Measurements from ENCODE around the gene VAMP3. TPM values are rescaled to one million over a fixed set of nuclear protein-coding genes. Genes with fewer than 3 reads are reported as not detected.

The VAMP3 gene
- total RNA-seq, 4 donors from 2014 or later = 64.4 to 133 (median 88.7) TPM

DNA sequence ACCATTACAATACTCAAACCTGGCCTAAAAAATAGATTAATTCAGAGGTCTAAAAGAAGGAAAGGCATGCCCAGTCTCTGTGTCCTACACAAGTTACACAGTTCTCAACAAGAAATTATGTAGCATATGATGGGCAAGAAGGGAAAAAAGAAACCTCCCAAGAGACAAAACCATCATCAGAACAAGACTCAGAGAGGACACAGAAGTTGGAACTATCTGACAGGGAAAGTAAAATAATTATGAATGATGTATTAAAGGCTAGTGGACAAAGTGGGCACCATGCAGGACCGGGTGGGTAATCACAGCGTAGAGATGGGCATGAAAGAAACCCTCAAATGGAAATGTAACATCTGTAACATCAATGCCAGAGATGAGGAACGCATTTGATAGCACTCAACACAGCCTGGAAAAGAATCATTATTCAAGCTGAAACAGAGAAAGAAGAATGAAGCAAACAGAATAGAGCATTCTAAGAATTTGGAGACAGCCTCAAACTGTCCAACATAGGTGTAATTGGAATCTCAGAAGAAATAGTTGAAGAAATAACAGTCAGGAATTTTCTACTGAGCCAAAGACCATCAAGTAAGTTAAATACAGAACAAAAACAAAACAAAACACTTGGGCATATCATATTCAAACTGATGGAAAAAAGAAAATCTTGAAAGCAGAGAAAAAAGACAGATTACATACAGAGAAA lies 42.7 kb downstream of the VAMP3 start:
- no peak overlapping the region for H3K4me3 ChIP-seq (ENCODE audit: low read depth, poor library complexity, severe bottlenecking)
- intact Hi-C loops (cut with DNase I; ENCODE audit: low total_unique reads) = no loop called here
- WGBS, 2 donors = 99% methylated on average over 3 of the region's 3 CpGs
- no peak for DNase-seq (ENCODE audit: low spot score in 2 of 2)
- no peak for TF ChIP-seq POLR2A (IDR thresholded peaks at IDR 0.05)
- TF ChIP-seq, protein P1, sequence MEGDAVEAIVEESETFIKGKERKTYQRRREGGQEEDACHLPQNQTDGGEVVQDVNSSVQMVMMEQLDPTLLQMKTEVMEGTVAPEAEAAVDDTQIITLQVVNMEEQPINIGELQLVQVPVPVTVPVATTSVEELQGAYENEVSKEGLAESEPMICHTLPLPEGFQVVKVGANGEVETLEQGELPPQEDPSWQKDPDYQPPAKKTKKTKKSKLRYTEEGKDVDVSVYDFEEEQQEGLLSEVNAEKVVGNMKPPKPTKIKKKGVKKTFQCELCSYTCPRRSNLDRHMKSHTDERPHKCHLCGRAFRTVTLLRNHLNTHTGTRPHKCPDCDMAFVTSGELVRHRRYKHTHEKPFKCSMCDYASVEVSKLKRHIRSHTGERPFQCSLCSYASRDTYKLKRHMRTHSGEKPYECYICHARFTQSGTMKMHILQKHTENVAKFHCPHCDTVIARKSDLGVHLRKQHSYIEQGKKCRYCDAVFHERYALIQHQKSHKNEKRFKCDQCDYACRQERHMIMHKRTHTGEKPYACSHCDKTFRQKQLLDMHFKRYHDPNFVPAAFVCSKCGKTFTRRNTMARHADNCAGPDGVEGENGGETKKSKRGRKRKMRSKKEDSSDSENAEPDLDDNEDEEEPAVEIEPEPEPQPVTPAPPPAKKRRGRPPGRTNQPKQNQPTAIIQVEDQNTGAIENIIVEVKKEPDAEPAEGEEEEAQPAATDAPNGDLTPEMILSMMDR (IDR thresholded peaks at IDR 0.05) = no peak

DNA sequence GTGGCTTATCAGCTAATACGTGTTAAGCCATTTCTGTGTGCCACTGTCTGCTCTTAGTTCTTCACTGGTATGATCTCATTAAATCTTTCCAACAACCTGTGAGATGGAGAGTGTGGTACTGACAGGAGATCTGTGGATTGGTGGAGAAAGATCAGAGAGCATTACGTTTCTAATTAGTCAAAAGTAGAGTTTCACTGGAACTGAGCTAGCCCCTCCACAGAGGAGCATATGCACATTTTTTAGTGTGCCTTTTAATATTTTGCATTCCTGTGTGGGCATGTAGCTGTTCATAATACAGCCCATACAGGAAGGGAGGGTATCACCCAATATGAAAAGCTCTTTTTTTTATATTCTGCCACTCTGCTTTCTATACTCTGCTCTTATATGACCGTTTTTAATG lies 50.2 kb downstream of the VAMP3 start:
- no peak overlapping the region for H3K4me3 ChIP-seq (ENCODE audit: low read depth, poor library complexity, severe bottlenecking)
- TF ChIP-seq, protein P1 (IDR thresholded peaks at IDR 0.05) = no peak
- no peak for TF ChIP-seq POLR2A (IDR thresholded peaks at IDR 0.05)
- no peak for DNase-seq (ENCODE audit: low spot score in 2 of 2)
- intact Hi-C loops (cut with DNase I; ENCODE audit: low total_unique reads) = no loop called here
- 70 to 82% methylated on average over 3 of the region's 3 CpGs for WGBS, 2 donors

DNA sequence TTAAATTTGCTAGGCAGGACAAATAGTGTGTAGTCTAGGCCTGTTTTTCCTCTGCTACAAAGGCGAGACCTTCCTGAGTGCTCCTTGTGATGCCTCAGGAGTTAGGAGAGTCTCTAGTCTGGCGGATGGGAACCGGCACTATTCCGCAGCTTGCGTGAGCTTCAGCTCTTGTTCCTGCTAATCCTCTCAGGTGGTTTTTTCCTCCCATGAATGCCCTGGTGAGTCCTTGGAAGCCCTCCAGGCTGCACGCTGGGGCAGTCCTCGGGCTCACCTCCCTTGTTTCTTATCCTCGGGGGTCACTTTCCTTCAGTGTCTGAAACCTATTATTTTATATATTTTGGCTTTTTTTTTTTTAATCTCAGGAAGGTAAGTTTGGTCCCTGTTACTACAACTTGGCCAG lies 53.6 kb downstream of the VAMP3 start:
- intact Hi-C loops (cut with DNase I; ENCODE audit: low total_unique reads) = no loop called here
- TF ChIP-seq POLR2A (IDR thresholded peaks at IDR 0.05) = no peak
- TF ChIP-seq, protein P1 (IDR thresholded peaks at IDR 0.05) = no peak
- DNase-seq (ENCODE audit: low spot score in 2 of 2) = no peak
- whole genome bisulfite sequencing, 2 donors = 93 to 94% methylated on average over 8 of the region's 8 CpGs
- no peak overlapping the region for H3K4me3 ChIP-seq (ENCODE audit: low read depth, poor library complexity, severe bottlenecking)

DNA sequence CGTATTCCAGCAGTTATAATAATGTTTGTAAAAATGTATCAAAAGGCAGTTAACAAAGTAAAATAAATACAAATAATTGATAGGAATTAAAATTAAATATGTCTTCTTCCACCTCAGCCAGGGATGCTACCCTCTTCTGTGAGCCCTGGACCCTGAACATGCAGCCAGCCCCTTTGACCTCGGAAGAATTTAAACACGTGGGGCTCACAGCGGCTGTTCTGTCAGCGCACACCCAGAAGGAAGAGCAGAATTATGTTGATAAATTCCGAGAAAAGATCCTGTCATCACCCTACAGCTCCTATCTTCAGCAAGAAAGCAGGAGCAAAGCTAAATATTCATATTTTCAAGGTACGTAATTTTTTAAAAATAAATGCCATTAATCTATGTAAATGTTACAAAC lies 55.3 kb downstream of the VAMP3 start:
- intact Hi-C loops (cut with DNase I; ENCODE audit: low total_unique reads) = no loop called here
- 85 to 88% methylated on average over 7 of the region's 7 CpGs for WGBS, 2 donors

DNA sequence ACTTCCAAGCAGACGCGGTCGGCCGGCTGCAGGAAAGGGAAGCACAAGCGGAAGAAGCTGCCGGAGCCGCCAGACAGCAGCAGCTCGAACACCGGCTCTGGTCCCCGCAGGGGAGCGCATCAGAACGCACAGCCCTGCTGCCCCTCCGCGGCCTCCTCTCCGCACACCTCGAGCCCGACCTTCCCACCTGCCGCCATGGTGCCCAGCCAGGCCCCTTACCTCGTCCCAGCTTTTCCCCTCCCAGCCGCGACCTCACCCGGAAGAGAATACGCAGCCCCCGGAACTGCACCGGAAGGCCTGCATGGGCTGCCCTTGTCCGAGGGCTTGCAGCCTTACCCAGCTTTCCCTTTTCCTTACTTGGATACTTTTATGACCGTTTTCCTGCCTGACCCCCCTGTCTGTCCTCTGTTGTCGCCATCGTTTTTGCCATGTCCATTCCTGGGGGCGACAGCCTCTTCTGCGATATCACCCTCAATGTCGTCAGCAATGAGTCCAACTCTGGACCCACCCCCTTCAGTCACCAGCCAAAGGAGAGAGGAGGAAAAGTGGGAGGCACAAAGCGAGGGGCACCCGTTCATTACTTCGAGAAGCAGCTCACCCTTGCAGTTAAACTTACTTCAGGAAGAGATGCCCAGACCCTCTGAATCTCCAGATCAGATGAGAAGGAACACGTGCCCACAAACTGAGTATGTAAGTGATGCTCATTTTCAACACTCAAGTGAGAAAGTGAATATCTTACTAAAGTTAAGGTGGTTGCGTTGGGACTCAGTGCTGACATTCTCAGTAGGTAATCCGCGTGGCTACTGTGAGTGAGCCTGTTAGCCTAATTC lies 56.2 kb downstream of the VAMP3 start:
- 83 to 90% methylated on average over 39 of the region's 39 CpGs for WGBS, 2 donors
- DNase-seq (ENCODE audit: low spot score in 2 of 2) = no peak
- TF ChIP-seq, protein P1 (IDR thresholded peaks at IDR 0.05) = no peak
- no peak for TF ChIP-seq POLR2A (IDR thresholded peaks at IDR 0.05)
- intact Hi-C loops (cut with DNase I; ENCODE audit: low total_unique reads) = no loop called here
- H3K4me3 ChIP-seq (ENCODE audit: low read depth, poor library complexity, severe bottlenecking) = no peak overlapping the region

More for the DNA sequence above, 55.3 kb downstream of the VAMP3 start:
- no peak overlapping the region for H3K4me3 ChIP-seq (ENCODE audit: low read depth, poor library complexity, severe bottlenecking)
- TF ChIP-seq, protein P1 (IDR thresholded peaks at IDR 0.05) = no peak
- no peak for TF ChIP-seq POLR2A (IDR thresholded peaks at IDR 0.05)
- DNase-seq (ENCODE audit: low spot score in 2 of 2) = no peak

Other genes starting within 250 kb of the VAMP3 start
- 10 to 100 TPM; 14.3 to 22.5 (median 19.3) TPM for gene PER3, start 13.0 kb downstream of the VAMP3 start, total RNA-seq
- under 1 TPM in 1 of 4 donors, not detected in 3; 0.53 TPM for gene UTS2, start 81.8 kb downstream of the VAMP3 start, total RNA-seq
- under 1 TPM in 1 of 4 donors, not detected in 3; 0.29 TPM for gene TNFRSF9, start 169.5 kb downstream of the VAMP3 start, total RNA-seq
- 10 to 100 TPM; 74.8 to 94.0 (median 87.8) TPM for gene PARK7, start 190.4 kb downstream of the VAMP3 start, total RNA-seq